ENCODE measurements around the gene CEP192. TPM values are rescaled to one million over a fixed set of nuclear protein-coding genes. Genes with fewer than 3 reads are reported as not detected.
A peak's percentile ranks its signal among the peaks of the same experiment; 100 is the strongest.

CEP192 gene
- total and polyA plus RNA-seq, 10 of the 15 experiments (the other 5 are each of a cell fraction or from before 2014, with no cell fraction given): 15.4 to 58.2 (median 29.6) TPM

DNA sequence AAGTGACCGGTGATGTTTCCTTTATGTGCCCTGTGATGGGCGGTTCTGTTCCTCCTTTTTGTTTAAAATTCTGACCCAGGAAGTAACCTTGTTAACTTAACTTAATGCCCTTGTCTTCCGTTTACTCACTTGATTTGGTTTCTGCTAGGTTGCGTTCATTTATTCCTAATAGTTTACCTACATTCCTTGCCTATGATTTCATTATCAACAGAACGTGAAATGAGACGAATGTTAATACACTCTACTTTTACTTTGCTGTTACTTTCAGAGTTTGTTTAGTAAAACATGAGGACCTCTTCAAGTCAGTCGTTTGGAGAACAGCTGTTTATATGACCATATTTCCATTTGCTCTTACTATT, 638 bp downstream of the CEP192 start:
- CTCF ChIA-PET: interaction anchor here (1.4 to 1.7 kb wide), 2 partner anchors 8 to 12 kb away, joined by 3 to 7 read pairs; no protein-coding TSS in a partner anchor
- Histone ChIP-seq H3K4me3 (peak overlapping the region; percentile 76), H3K4me1 (ENCODE audit: control insufficient read depth, insufficient read depth, low read length) (peaks cover 16% of the 10 kb centered on the region), H2AFZ (ENCODE audit: control insufficient read depth, low read depth, low read length) (peak overlapping the region; percentile 93), H3K27me3 (replicated peaks in 1 of 2; ENCODE audit: control insufficient read depth in 2 of 2, insufficient read depth in 2 of 2, low read length in 1 of 2) (no peaks in the 10 kb centered on the region), H3K36me3 (ENCODE audit: control insufficient read depth in 2 of 2, insufficient read depth in 2 of 2, low read length in 1 of 2) (peaks cover 0 to 8% of the 10 kb centered on the region in 2 experiments; a peak in 2 of 4 replicates), H3K9me3 (replicated peaks; ENCODE audit: control insufficient read depth, insufficient read depth, low read length) (no peaks in the 10 kb centered on the region; the same call in 2 of the 3 replicates), H3K79me2 (ENCODE audit: control insufficient read depth, insufficient read depth, low read length) (peaks cover 57% of the 10 kb centered on the region), H3K4me2 (ENCODE audit: control insufficient read depth, insufficient read depth) (peak overlapping the region; percentile 89), H3K27ac (ENCODE audit: control insufficient read depth, insufficient read depth) (peak overlapping the region; percentile 94), H4K20me1 (ENCODE audit: control insufficient read depth, insufficient read depth) (no peaks in the 10 kb centered on the region), H3K9ac (ENCODE audit: control insufficient read depth, insufficient read depth, low read length) (peak overlapping the region; percentile 95)
- in situ Hi-C loops (cut with MboI) (no loop called here), intact Hi-C loops (cut with micrococcal nuclease; ENCODE audit: unreplicated experiment) (loop anchor here (2.0 to 10.0 kb wide), 5 partner anchors 41 to 743 kb away; partner anchors contain the start of gene PTPN2)
- no peak for FAIRE-seq
- no peak for ATAC-seq
- RAD21 ChIA-PET (ENCODE audit: unreplicated experiment): no interaction called here
- TF ChIP-seq SMARCA5 (IDR thresholded peaks at IDR 0.05) (0 out of 2 replicates have a peak, but pooled peaks have one; percentile 4), SKIL (IDR thresholded peaks at IDR 0.05; ENCODE audit: low read depth, poor library complexity, severe bottlenecking) (peak; percentile 29), BCL11A (IDR thresholded peaks at IDR 0.05; ENCODE audit: low read depth, low read length) (no peak), ZBTB40 (IDR thresholded peaks at IDR 0.05; ENCODE audit: borderline replicate concordance) (peak; percentile 42; the same call in 1 of the 2 replicates), ZNF687 (IDR thresholded peaks at IDR 0.05) (peak; percentile 11; the same call in 1 of the 2 replicates), NFXL1 (IDR thresholded peaks at IDR 0.05; ENCODE audit: borderline replicate concordance) (no peak), MXI1 (IDR thresholded peaks at IDR 0.05; ENCODE audit: low read depth, low read length) (no peak), HCFC1 (IDR thresholded peaks at IDR 0.05; ENCODE audit: low read length) (no peak), CBX5 (IDR thresholded peaks at IDR 0.05; ENCODE audit: low read depth) (0 out of 2 replicates have a peak, but pooled peaks have one; percentile 47), GABPA (IDR thresholded peaks at IDR 0.05; ENCODE audit: low read depth) (0 out of 2 replicates have a peak, but pooled peaks have one; percentile 11), IRF4 (IDR thresholded peaks at IDR 0.05; ENCODE audit: low read depth, low read length) (no peak)
- TF ChIP-seq, protein P1, sequence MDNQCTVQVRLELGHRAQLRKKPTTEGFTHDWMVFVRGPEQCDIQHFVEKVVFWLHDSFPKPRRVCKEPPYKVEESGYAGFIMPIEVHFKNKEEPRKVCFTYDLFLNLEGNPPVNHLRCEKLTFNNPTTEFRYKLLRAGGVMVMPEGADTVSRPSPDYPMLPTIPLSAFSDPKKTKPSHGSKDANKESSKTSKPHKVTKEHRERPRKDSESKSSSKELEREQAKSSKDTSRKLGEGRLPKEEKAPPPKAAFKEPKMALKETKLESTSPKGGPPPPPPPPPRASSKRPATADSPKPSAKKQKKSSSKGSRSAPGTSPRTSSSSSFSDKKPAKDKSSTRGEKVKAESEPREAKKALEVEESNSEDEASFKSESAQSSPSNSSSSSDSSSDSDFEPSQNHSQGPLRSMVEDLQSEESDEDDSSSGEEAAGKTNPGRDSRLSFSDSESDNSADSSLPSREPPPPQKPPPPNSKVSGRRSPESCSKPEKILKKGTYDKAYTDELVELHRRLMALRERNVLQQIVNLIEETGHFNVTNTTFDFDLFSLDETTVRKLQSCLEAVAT (IDR thresholded peaks at IDR 0.05): peak; percentile 11; the same call in 1 of the 2 replicates
- SMC1A ChIA-PET (ENCODE audit: uncharacterized antibody, unreplicated experiment): interaction anchor here (1.7 kb wide), 1 partner anchor 8 kb away, joined by 8 read pairs; no protein-coding TSS in a partner anchor
- POLR2A ChIA-PET: interaction anchor here (1.2 to 1.9 kb wide), 3 partner anchors 9 to 614 kb away, joined by 3 to 5 read pairs (median 4); partner anchors contain the start of gene AFG3L2
- under 1% methylated on average over 7 of the region's 7 CpGs for WGBS (ENCODE audit: insufficient coverage, insufficient replicate concordance, low lambda C conversion rate, missing lambda C conversion rate)
- no TSS peak for BruUV-seq (replicated peaks)
- DNase-seq (ENCODE audit: low read depth, low spot score): no peak
